GM12865 (cell line): ENCODE measurements around the gene MED20.

Source experiments
- DNase-seq: peaks from one replicate; pipeline ENCODE4 v3.0.0; 2010; ENCODE audit warnings: low read depth
- H3K4me3 ChIP-seq: 2 replicates; pipeline ENCODE4 v1.5.1; 2011; ENCODE audit warnings: mild to moderate bottlenecking, low read depth, low read length, control low read depth
- TF ChIP-seq, protein P1 (sequence below): IDR thresholded peaks from 2 replicates; pipeline ENCODE4 v1.5.1; 2011; ENCODE audit warnings: low read length, control low read depth, low read depth, inconsistent platforms; ENCODE audit not compliant: insufficient read depth; ENCODE audit errors: missing control alignments

MED20 gene

DNA sequence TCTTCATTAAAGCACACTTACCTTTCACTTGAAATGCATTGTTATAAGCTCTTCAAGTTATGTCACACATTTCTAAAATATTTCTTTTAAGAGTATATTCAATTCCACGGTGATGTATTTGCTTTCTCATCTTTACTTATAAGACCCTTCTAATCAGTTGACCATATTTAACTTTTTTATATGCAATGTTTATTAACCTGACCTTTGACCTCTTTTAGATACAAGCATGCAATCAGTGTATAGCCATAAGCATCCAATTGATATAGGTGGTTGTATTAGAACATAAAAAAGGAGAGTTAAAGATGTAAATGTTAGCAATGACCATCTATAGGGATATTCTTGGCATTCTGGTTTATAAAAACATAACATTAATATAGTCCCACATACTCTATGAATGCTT, 35.0 kb downstream of the MED20 start:
- H3K4me3 ChIP-seq = no peak overlapping the region
- no peak for DNase-seq
- TF ChIP-seq, protein P1, sequence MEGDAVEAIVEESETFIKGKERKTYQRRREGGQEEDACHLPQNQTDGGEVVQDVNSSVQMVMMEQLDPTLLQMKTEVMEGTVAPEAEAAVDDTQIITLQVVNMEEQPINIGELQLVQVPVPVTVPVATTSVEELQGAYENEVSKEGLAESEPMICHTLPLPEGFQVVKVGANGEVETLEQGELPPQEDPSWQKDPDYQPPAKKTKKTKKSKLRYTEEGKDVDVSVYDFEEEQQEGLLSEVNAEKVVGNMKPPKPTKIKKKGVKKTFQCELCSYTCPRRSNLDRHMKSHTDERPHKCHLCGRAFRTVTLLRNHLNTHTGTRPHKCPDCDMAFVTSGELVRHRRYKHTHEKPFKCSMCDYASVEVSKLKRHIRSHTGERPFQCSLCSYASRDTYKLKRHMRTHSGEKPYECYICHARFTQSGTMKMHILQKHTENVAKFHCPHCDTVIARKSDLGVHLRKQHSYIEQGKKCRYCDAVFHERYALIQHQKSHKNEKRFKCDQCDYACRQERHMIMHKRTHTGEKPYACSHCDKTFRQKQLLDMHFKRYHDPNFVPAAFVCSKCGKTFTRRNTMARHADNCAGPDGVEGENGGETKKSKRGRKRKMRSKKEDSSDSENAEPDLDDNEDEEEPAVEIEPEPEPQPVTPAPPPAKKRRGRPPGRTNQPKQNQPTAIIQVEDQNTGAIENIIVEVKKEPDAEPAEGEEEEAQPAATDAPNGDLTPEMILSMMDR = no peak

DNA sequence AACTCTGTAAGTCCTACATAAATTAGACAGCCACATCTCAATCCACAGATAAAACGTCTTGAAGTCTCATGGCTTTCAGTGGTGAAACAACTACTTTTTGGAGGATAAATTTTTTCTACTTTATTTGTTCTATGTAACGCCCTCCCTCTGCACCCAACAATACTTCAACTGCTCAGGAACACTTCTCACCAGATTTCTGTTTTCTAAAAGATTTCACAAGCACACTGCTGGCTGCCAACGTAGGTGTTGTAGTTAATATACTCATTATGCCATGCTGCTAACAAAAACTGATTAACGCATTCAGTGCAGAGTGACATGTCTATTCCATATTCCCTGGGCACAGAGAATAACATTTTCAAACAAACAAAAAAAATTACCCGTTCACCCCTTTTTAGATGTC, 36.0 kb downstream of the MED20 start:
- TF ChIP-seq, protein P1 = no peak

DNA sequence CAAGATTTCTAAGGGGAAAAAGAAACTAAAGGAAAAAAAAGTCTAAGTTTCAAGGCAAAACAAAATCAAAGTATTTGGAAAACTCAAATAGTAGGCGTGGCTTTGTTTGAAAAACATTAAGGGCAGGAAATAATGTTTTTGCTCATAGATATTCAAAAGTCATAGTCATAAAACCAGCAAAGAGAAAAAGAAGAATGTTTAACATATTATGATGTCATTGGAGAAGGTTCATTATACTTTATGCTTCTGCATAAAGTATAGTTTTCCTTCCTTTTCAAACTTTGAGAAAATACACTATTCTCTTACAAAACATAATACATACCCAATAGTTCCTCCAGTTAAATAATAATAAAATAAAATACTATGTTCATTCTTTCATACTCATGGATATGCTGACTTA, 39.4 kb downstream of the MED20 start:
- no peak overlapping the region for H3K4me3 ChIP-seq
- no peak for DNase-seq
- TF ChIP-seq, protein P1 = no peak

More for the DNA sequence above, 36.0 kb downstream of the MED20 start:
- no peak for DNase-seq
- no peak overlapping the region for H3K4me3 ChIP-seq

DNA sequence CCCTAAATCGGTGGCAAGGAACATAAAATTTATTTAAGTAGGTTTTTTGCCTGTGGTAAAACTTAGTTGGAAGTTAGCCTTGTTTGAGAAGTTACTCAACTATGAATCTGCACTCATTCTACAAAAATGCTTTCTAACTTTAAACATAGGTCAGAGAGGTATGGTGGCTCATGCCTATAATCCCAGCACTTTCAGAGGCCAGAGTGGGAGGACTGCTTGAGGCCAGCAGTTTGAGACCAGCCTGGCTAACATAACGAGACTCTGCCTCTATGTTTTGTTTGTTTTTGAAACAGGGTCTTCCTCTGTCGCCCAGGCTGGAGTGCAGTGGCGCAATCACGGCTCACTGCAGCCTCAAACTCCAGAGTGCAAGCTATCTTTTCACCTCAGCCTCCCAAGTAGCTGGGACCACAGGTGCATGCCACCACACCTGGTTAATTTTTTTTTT, 42.0 kb downstream of the MED20 start:
- no peak overlapping the region for H3K4me3 ChIP-seq
- TF ChIP-seq, protein P1 = no peak
- DNase-seq = no peak

DNA sequence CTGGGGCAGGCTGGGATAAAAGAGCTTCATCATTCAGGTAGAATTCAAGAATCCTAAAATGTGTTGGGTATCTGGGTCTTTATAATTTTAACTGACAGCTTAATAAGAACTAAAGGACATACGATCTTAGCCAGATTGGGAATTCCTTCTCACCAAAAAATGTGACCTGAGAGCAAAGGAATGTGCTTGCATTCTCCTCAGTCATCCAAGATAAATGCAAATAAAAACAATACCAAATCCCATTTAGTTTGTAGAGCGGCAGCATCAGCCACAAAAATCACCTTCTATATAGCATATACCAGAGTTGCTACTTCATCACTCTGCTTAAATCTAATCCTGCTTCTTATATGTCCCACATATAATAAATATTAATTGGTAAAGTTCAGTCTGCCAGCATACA, 42.7 kb downstream of the MED20 start:
- TF ChIP-seq, protein P1 = no peak
- no peak for DNase-seq
- no peak overlapping the region for H3K4me3 ChIP-seq

DNA sequence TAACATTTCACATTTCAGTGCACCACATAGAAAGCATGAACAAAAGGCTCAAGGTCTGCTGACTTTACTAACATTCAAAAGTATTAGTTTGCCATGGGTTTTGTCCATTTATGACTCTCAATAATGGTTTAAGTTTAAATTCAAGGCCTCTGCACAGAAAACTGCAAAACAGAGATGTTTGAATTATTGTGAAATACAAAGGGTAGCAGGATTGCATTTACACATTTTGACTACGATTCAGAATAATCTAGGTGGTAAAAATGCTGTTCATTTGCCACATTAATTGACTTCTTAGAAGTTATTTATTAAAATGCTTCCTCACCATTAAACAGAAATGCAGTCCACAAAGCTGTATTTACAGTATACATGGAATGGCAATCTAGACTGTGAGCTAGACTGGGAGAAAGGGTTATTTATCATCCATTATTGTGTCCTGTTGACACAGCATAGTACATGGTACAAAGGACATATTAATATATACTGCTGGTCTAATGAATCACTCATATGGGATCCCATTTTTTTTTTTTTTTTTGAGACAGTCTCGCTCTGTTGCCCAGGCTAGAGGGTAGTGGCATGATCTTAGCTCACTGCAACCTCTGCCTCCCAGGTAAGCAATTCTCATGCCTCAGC, 43.8 kb downstream of the MED20 start:
- TF ChIP-seq, protein P1 = no peak
- H3K4me3 ChIP-seq = no peak overlapping the region
- no peak for DNase-seq

DNA sequence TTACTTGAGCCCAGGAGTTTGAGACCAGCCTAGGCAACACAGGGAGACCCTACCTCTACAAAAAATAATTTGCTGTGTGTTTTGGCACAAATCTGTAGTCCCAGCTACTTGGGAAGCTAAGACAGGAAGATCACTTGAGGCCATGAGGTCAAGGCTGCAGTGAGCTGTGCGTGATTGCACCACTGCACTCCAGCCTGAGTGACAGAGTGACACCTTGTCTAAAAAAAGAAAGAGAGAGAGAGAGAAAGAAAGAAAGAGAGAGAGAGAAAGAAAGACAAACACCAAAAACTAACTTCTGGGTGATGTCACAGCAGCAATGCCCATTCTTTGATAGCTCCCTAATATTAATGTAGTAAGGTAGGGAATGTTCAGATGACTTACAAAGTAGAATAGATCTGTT, 46.2 kb downstream of the MED20 start:
- H3K4me3 ChIP-seq = no peak overlapping the region
- TF ChIP-seq, protein P1 = no peak
- no peak for DNase-seq
